Stimulated activated CD8-positive, alpha-beta memory T cell treated with anti-CD3 and anti-CD28 coated beads, Interleukin-15, amount 100 ng/mL, for 48 hours (primary cell): ENCODE results near the gene ATG2B.

Experiments used
- DNase-seq, 2 donors: peaks; one replicate each; pipeline ENCODE4 v3.0.0-alpha.2; 2020; ENCODE audit warnings: low read depth in 2 of 2

ATG2B gene, protein sequence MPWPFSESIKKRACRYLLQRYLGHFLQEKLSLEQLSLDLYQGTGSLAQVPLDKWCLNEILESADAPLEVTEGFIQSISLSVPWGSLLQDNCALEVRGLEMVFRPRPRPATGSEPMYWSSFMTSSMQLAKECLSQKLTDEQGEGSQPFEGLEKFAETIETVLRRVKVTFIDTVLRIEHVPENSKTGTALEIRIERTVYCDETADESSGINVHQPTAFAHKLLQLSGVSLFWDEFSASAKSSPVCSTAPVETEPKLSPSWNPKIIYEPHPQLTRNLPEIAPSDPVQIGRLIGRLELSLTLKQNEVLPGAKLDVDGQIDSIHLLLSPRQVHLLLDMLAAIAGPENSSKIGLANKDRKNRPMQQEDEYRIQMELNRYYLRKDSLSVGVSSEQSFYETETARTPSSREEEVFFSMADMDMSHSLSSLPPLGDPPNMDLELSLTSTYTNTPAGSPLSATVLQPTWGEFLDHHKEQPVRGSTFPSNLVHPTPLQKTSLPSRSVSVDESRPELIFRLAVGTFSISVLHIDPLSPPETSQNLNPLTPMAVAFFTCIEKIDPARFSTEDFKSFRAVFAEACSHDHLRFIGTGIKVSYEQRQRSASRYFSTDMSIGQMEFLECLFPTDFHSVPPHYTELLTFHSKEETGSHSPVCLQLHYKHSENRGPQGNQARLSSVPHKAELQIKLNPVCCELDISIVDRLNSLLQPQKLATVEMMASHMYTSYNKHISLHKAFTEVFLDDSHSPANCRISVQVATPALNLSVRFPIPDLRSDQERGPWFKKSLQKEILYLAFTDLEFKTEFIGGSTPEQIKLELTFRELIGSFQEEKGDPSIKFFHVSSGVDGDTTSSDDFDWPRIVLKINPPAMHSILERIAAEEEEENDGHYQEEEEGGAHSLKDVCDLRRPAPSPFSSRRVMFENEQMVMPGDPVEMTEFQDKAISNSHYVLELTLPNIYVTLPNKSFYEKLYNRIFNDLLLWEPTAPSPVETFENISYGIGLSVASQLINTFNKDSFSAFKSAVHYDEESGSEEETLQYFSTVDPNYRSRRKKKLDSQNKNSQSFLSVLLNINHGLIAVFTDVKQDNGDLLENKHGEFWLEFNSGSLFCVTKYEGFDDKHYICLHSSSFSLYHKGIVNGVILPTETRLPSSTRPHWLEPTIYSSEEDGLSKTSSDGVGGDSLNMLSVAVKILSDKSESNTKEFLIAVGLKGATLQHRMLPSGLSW (N-terminal part only)

DNA sequence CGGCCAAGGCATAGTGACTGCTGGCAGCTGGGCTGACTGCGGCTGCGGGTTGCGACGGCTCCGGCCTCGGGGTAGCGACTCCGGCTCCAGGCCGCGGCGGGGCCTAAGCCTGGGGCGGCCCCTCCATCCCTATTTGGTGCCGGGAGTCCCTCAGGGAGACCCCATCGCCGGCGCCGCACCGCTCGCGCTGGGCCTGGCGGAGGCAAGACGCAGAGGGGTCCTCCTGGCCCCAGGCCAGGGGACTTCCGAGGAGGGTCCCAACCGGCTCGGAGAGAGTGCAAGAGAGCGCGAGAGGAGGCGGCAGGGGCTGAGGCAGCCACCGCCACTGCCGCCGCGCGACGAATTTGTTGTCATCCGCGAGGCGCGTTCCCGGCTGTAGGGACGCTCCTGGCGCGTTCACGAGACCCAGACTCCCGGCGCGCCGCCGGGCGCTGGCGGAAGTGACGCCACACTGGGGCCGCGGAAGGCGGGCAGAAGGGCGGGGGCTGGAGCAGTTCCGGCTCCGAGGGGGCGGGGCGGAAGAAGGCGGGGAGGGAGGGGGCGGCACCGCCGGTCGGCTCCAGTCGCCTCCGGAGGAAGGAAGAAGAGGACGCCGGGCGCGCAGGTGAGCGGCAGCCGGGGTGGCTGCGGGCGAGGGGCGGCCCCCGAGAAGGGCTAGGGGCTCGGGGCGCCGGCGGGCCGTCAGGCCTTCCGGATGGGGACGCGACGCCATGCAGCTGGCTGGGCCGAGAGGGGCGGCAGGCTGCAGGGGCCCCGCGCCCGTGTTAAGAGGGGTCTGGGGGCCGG is at the start of gene ATG2B, which contains the start of gene GSKIP:
TSS of gene ATG2B (minus strand) at position 377 of the 786 bp plus-strand sequence. CDS start at position 12, 365 bp downstream.
TSS of gene GSKIP (plus strand) at position 562 of the 786 bp plus-strand sequence. CDS start 18,722 bp downstream, outside the sequence.
- DNase-seq = peak; percentile 93 to 94

DNA sequence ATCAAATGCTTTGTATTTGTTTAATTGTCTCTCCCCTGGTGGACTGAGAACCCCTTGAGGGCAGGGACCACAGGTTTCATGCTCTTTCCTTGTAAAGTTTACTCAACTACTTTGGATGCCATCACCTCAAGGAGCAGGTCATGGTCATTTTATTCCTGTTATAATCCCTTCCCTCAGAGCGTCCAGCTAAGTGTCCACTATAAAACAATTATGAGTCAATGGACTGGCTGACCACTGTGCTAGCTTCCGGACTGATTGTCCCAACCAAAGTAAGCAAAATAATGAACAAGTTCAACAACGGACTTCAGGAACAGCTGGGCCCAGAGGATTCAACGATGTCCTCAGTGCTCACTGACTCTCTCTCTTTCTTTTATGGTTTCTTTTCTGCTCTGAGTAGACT is 47.0 kb upstream of the ATG2B start:
- DNase-seq = no peak

DNA sequence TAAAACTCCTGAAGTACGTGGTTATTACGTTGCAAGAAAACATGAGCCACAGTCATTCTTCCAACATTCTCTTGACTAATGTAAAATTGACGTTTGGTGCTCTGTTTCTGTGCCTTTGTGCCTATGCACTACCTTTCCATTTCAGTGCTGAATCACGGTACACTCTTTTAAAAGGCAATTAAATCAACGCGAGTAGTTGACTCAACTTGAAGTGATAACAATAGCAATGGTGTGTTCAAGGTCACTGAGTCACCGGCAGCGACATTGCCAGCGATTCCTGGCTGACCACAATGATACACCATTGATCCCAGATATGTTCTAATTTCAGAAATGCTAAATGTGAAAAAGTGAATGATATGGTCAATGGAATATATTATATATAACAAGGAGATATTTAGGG is 46.6 kb upstream of the ATG2B start:
- no peak for DNase-seq

DNA sequence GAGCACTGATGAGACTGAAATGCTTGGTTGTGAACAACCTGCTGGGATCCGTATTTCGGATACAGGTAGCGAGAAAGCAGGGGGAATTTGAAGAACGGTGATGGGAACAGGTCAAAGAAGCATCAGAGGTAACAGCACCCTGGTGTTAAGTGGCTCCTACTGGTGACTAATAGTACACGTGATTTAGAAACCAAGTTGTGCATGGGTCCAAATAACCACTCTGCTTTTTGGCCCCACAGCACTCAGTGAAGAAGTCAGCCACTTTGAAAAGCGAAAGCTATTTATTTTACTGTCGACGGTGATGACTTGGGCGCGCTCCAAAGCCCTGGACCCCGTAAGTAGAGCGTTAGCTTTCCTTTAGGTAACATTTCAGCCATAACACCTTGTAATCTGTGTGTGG is 45.5 kb upstream of the ATG2B start:
- DNase-seq = no peak

DNA sequence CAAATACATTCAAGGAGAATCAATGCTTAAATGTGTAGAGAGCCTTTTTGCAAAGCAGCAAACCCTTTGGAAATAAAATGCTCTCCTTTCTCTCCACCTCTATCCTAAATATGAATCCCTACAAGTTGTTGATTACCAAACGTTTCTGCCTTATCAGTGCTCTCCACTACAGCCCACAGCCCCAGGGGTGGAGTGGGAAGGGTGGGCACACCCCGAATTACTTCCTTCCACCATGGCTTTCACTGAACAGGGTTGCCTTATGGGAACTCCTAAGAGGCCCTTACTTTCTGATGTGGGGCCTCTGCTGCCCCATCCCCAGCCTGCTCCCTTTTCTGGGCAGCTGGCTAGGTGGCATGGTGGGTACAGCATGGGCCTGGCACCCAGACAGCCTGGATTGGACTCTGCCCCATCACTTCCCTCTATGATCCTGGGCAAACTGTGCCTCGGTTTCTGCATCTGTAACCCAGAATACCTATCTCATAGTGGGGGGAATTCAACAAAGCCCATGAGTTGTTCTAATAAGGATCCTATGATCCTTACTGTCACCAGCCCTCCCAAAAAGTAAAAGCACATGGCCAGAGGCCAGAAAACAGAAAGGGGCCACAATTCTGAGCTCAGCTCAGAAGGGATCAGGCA is 44.9 kb upstream of the ATG2B start:
- DNase-seq = no peak

DNA sequence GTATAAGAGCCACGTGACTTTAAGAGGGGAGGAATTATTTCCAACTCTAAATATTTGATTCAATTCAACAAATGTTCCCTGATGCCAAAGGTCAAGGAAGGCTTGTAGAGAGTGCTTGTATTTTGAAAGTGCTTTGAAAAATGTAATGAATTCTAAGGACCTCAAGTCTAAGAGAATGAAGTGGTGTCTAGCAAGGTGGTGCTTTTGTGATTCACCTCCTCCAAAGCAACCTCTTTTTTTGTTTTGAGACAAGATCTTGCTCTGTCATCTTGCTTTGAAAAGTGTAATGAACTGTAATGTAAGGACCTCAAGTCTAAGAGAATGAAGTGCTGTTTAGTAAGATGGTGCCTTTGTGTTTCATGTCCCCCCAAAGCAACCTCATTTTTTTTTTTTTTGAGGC is 42.5 kb upstream of the ATG2B start:
- no peak for DNase-seq

DNA sequence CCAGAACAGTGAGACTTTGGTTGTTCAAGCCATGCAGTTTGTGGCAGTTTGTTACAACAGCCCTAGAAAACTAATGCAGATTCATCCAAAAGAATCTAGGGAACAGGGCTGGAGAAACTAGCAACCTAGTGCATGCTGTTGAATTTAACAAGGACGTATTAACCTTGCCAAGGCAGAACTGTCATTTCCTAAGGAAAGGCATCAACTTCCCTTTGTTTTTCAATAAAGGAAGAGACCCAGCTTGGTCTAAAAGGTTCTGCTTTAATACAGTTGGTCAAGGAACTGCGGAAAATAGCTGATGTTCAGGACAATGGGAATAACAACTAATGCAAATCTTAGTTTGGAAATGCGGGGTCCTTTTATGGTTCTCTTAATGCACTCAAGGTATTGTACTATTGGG is 40.3 kb upstream of the ATG2B start:
- DNase-seq = no peak

DNA sequence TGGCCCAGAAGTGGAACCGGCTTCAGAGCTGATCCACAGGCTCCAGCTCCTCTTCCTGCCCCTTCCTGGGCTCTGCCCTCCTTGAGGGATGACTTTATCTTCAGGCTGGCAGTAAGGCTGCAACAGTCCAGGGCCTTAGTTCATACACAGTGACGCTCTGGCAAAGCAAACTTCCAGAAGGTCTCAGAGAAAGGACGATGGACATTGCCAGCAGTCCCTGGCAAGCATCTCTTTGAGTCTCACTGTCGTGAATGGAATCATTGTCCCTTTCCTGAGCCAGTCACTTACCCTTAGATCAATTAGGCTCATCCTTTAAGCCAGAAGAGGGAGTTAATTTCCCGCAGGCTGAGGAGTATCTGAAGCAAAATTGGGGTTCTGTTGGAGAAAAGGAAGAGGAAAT is 37.4 kb upstream of the ATG2B start:
- DNase-seq = no peak

DNA sequence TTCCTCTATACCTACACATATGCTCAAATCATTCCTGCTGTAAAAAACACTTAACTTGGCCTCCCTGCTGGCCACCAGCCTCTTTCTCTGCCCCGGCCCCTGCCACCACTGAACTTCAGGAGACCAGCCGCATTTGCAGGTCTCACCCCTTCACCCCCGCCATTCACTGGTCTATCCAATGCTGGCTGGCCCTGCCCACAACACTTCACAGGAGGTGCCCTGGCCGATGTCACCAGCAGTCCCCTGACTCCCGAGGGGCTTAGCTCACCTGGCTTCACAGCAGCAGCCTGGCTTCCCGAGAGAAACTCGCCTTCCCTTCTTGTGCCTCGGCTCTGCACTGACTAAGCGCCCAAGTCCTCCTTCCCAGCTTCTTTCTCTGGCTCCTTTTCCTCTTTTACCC is 36.3 kb upstream of the ATG2B start:
- DNase-seq = no peak

DNA sequence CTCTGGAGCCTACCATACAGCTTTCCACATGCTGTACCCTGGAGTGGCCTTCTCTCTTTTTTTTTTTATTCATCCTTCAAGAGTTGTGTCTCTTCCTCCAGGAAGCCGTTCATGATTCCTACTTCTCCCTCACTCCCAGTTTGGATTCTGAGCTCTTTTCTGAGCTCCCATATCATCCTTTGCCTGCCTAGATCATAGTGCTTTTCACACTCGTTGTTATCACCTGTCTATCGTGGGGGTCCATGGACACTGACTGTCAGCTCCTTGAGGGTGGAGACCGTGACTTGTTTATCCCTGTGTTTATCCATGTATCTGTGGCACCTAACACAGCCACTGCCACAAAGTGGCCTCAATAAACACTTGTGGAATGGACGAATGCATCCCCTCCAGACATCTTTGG is 35.8 kb upstream of the ATG2B start:
- DNase-seq = no peak

DNA sequence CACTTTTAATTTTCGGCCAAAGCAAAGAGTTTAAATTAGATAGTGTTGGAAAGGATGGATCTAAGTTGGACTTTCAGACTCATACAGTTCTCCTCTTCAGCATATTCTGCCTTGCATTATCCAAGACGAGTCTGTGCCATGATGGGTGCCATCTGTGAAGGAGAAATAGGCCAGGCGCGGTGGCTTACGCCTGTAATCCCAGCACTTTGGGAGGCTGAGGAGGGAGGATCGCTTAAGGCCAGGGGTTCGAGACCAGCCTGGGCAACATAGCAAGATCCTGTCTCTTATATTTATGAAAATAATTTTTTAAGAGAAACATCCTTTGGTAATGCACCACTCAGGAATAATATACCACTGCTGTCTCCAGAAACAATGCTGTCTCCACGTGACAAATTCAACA is 35.3 kb upstream of the ATG2B start:
- no peak for DNase-seq

DNA sequence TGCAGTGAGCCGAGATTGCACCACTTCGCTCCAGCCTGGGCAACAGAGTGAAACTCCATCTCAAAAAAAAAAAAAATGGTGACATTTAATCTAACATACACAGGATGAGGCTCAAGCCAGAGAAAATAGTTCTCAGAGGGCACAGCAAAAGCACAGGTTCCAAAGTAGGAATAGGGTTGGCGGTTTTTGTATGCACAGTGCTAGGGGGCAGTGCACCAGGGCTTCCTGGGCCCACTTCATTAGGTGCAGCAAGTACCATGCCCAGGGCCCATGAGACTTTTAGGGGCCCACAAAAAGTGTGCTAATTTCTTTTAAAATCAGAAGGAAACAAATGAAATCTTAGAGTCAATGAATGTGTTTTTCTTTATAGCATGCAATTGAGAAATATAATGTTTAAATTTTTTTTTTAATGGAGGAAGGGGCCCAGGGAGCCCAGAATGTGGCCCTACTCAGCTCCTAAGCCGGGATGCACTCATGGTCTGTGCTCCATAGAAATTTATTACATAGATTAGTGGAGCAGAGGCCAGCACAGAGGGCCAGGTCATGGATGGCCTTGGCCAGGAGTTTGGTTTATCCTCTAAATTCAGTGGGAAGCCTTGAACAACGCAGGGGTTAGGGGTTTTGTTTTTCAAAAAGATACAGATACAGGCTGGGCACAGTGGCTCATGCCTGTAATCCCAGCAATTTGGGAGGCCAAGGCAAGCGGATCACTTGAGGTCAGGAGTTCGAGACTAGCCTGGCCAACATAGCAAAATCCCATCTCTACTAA is 31.1 kb upstream of the ATG2B start:
- DNase-seq = no peak

DNA sequence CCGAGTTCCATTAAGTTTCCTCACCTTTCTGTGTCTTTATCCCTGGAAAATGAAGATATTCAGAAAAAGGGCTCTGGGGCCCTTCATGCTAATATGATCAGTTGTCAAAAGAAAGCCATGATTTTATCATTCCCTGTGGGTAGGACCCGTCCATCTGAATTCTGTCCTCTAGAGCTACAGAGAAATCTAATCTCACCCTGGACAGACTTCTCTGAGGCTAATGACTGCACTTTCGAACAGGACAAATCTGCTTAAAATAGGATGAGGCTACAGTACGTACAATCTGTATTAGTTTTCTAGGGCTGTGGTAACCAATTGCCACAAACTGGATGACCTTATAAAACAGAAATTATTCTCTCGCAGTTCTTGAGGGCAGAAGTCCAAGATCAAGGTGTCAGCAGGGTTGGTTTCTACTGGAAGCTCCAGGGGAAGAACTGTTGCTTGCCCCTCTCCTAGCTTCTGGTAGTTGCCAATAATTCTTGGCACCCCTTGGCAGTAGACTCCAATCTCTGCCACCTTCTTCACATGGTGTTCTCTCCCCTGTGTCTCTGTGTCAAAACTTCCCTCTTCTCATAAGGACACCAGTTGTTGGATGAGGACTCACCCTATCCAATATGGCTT is 30.0 kb upstream of the ATG2B start:
- DNase-seq = no peak

DNA sequence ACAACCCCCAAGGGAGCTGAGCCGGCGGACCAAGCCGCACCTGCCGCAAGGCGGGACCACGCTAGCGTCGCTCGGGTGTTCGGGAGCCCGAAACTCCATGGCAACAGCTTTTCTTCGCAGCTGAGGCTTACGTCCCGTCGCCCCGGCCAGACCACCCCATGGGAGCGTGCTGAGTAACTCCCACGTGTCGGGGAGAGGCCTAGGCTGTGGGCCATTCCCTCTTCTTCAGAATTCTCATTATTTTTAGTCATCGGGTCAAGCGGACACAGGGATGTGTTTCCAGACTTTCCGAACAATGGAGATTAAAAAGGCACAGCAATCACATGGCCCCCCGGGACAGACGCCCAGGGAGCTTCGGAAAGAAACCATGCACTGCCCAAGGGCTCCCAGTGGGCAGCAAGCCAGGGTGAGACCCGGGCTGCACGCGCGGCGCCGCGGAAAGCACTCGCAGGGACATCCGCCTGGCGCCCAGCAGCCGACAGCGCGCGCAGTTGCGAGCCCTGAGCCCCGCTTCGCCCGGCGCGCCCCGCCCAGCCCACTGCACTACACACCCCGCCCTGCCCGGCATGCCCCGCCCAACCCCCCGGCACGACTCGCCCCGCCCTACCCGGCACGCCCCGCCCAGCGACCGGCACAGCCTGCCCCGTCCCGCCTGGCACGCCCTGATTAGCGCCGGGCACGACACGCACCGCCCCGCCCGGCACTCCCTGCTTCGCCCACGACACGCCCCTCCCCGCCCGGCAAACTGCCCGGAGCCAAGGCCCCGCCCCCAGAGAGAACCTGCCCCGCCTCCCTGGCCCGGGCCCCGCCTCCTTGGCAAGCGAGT is 28.4 kb upstream of the ATG2B start:
- peak; percentile 98 to 99 for DNase-seq

DNA sequence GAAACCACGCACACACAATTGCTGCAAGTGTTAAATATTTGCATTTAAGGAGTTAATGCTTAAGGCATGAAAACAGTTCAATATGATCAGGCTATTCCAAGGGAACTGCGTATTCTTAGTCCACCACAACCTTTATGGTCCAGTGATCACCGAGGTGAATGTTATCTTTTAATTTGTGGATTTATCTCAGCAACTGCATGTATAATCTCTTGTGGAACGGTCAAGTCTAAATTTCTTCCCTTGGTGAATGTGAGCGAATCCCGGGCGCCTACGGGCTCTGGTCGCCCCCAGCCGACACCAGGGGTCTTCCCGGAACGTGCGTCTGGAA is 27.8 kb upstream of the ATG2B start:
- no peak for DNase-seq

DNA sequence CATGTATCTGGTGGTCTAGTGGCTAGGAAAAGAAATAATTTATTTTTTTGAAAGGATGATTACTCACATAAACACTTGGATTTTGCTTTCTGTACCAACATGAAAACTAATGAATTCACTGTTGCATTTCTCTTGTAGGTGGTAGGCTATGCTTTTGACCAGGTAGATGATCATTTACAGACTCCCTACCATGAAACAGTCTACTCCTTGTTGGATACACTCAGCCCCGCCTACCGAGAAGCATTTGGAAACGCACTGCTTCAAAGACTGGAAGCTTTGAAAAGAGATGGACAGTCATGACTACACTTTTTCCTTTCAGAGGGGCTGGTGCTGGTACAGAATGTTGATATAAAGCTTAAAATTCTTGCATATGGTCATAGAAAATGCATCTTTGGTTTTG is 22.2 kb upstream of the ATG2B start:
- no peak for DNase-seq

DNA sequence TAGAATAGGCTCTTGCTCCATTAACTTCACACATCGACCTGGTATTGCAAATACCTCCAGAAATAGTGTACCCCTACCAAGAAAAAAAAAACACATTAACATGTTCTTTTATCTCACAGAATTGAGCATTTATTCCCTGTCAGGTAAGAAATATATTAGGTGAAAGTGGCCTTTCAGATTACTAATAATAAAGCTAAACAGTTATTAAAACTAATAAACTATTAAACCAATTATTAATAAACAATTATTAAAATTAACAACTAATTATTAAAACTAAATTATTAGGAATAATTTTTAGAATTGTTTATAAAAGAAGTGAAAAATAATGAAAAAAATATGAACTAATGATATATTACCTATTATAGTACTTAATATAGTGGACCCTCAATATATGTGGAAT is 21.6 kb upstream of the ATG2B start:
- DNase-seq = no peak

DNA sequence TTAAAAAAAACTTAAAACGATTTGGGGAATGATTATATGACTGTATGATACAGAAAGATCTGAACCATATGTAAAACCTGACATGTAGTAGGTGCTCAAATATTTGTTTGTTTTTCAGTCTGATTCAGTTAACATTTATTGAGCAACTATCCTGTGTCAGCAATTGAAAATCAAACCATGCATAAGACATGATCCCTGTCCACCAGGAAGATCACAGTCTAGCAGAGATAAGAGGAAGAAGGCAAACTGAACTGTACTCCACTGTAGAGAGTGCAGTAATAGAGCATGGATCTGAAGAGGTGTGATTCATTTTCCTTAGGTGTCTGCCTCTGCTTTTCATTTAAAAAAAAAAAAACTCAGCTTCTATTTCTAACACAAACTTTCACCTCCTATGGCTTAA is 20.9 kb upstream of the ATG2B start:
- DNase-seq = no peak

DNA sequence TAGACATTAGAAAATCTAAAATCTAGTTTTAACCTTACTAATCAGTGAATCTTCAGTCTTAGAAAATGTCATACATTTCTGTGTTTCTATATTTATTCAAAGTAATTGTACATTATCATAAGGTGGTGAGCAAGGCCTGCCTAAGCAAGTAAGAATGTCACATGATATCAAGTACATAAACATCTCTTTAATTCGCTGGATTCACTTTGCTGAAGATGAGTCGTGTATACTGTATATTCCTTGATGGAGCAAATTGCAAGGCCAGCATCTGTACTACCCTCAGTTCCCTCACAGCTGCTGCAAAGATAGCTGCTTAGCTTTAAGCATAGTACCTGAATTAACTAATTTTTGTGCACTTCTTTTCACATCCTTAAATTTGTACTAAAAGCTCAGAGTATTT is 20.3 kb upstream of the ATG2B start:
- no peak for DNase-seq
